GM23338 (cell line): ENCODE measurements around the gene CD300A. TPM values are rescaled to one million over a fixed set of nuclear protein-coding genes. Genes with fewer than 3 reads are reported as not detected.

ENCODE experiments used
- ATAC-seq: fragments of 200-7000 bp; cut with Tn5 transposase; 3 replicates; pipeline ENCODE4 v1.9.1; 2020
- DNase-seq: peaks from one replicate; pipeline ENCODE4 v3.0.0-alpha.2; 2015; ENCODE audit warnings: low spot score
- H2AFZ ChIP-seq: fragments of 200-600 bp; sonication (generic); 2 replicates; pipeline ENCODE4 v1.8.0; 2016; ENCODE audit warnings: antibody characterized with exemption, mild to moderate bottlenecking, moderate library complexity
- H3F3A ChIP-seq: fragments of 200-600 bp; sonication (generic); replicated peaks from 2 replicates; pipeline ENCODE4 v1.8.0; 2017; ENCODE audit warnings: antibody characterized with exemption, mixed run types, low read depth
- H3K27ac ChIP-seq: fragments of 200-600 bp; sonication (generic); 2 replicates; pipeline ENCODE4 v1.6.1; 2016; ENCODE audit warnings: low read depth
- H3K27me3 ChIP-seq: fragments of 200-600 bp; sonication (generic); 2 replicates; pipeline ENCODE4 v1.8.0; 2016; ENCODE audit warnings: mild to moderate bottlenecking, mixed run types, moderate library complexity; ENCODE audit not compliant: insufficient read depth
- H3K36me3 ChIP-seq: fragments of 200-600 bp; sonication (generic); 2 replicates; pipeline ENCODE4 v1.8.0; 2016; ENCODE audit warnings: mild to moderate bottlenecking; ENCODE audit not compliant: insufficient read depth
- H3K4me1 ChIP-seq: fragments of 200-600 bp; sonication (generic); 2 replicates; pipeline ENCODE4 v1.8.0; 2016; ENCODE audit warnings: mild to moderate bottlenecking, moderate library complexity; ENCODE audit not compliant: insufficient read depth
- H3K4me2 ChIP-seq: fragments of 200-600 bp; sonication (generic); 2 replicates; pipeline ENCODE4 v1.7.1; 2017; ENCODE audit warnings: mixed run types
- H3K4me3 ChIP-seq: fragments of 200-600 bp; sonication (generic); 2 replicates; pipeline ENCODE4 v1.6.1; 2016; ENCODE audit warnings: mixed run types
- H3K79me2 ChIP-seq: fragments of 200-600 bp; sonication (generic); replicated peaks from 2 replicates; pipeline ENCODE4 v1.8.0; 2017; ENCODE audit warnings: mild to moderate bottlenecking; ENCODE audit not compliant: insufficient read depth
- H3K9me2 ChIP-seq: fragments of 200-600 bp; sonication (generic); 2 replicates; pipeline ENCODE4 v1.8.0; 2017; ENCODE audit not compliant: insufficient read depth
- H4K20me1 ChIP-seq: fragments of 200-600 bp; sonication (generic); replicated peaks from 2 replicates; pipeline ENCODE4 v1.8.0; 2017; ENCODE audit warnings: mild to moderate bottlenecking; ENCODE audit not compliant: insufficient read depth
- H3K27ac Mint-ChIP-seq: 2 replicates; pipeline ENCODE4 v1.8.0; 2020; ENCODE audit warnings: inconsistent platforms, mild to moderate bottlenecking, moderate library complexity, mixed read lengths
- H3K27me3 Mint-ChIP-seq: 3 replicates; pipeline ENCODE4 v1.8.0; 2022; ENCODE audit warnings: low read depth, mild to moderate bottlenecking, moderate library complexity, mixed read lengths, inconsistent platforms; ENCODE audit not compliant: insufficient read depth, poor library complexity
- H3K36me3 Mint-ChIP-seq: 3 replicates; pipeline ENCODE4 v1.8.0; 2021; ENCODE audit warnings: low read depth, mild to moderate bottlenecking, inconsistent platforms, moderate library complexity, mixed read lengths
- H3K4me1 Mint-ChIP-seq: 3 replicates; pipeline ENCODE4 v1.8.0; 2020; ENCODE audit warnings: mild to moderate bottlenecking, inconsistent platforms, mixed read lengths
- H3K4me3 Mint-ChIP-seq: 3 replicates; pipeline ENCODE4 v1.8.0; 2021; ENCODE audit warnings: moderate library complexity, mild to moderate bottlenecking, inconsistent platforms, mixed read lengths
- H3K9me3 Mint-ChIP-seq: 3 replicates; pipeline ENCODE4 v1.8.0; 2020; ENCODE audit warnings: moderate library complexity, mild to moderate bottlenecking, inconsistent platforms, mixed read lengths
- CREB1 ChIP-seq: fragments of 250-450 bp; sonication (Bioruptor Pico); IDR thresholded peaks from 2 replicates; pipeline ENCODE4 v1.5.0; 2020; ENCODE audit warnings: low read depth, mild to moderate bottlenecking, moderate library complexity
- CTCF ChIP-seq, 2 experiments: fragments of 200-600 bp in 1 of 2; sonication (generic) in 1 of 2; conservative IDR thresholded peaks; 2 replicates each; pipeline versions ENCODE4 v1.5.1 to v1.6.1; 2016 to 2017; ENCODE audit warnings: antibody characterized with exemption in 2 of 2, low read depth in 2 of 2, mild to moderate bottlenecking in 2 of 2, moderate library complexity in 1 of 2
- EZH2 ChIP-seq: fragments of 200-600 bp; sonication (generic); IDR thresholded peaks from one replicate; pipeline ENCODE4 v1.8.0; 2017; ENCODE audit warnings: antibody characterized with exemption, mild to moderate bottlenecking, low read depth; ENCODE audit not compliant: unreplicated experiment
- EZH2phosphoT487 ChIP-seq: fragments of 200-600 bp; sonication (generic); IDR thresholded peaks from one replicate; pipeline ENCODE4 v1.8.1; 2018; ENCODE audit warnings: antibody characterized with exemption; ENCODE audit not compliant: unreplicated experiment
- JUNB ChIP-seq: IDR thresholded peaks from one replicate; pipeline ENCODE4 v1.6.1; 2016; ENCODE audit warnings: antibody characterized with exemption; ENCODE audit not compliant: unreplicated experiment
- NANOG ChIP-seq: IDR thresholded peaks from 2 replicates; pipeline ENCODE4 v1.6.1; 2016; ENCODE audit warnings: antibody characterized with exemption, borderline replicate concordance
- POLR2AphosphoS5 ChIP-seq: IDR thresholded peaks from 2 replicates; pipeline ENCODE4 v1.6.1; 2016; ENCODE audit warnings: antibody characterized with exemption, low read depth
- REST ChIP-seq: IDR thresholded peaks from one replicate; pipeline ENCODE4 v1.6.1; 2018; ENCODE audit warnings: antibody characterized with exemption; ENCODE audit not compliant: unreplicated experiment
- STAT1 ChIP-seq: IDR thresholded peaks from one replicate; pipeline ENCODE4 v1.6.1; 2016; ENCODE audit warnings: antibody characterized with exemption; ENCODE audit not compliant: unreplicated experiment
- ZNF114 ChIP-seq: fragments of 250-450 bp; sonication (Bioruptor Pico); IDR thresholded peaks from 2 replicates; pipeline ENCODE4 v1.5.0; 2020; ENCODE audit warnings: mild to moderate bottlenecking, moderate library complexity
- polyA plus RNA-seq: library from polyadenylated mRNA; unstranded; fragments of >200 nt; fragmentation: Nextera tagmentation; extraction: Ambion mirVana; gene quantifications from 2 replicates; pipeline ENCODE4 v1.2.1, GENCODE V29; 2016
- total RNA-seq: library from RNA; depleted of rRNA; stranded (reverse); fragments of >200 nt; shearing (Covaris generic); gene quantifications from 2 replicates; pipeline ENCODE4 v1.2.3, GENCODE V29; 2014
- TF ChIP-seq, protein P1 (sequence below): IDR thresholded peaks from 2 replicates; pipeline ENCODE4 v1.6.1; 2016; ENCODE audit warnings: antibody characterized with exemption

Gene CD300A
- total and polyA plus RNA-seq, 2 experiments from 2014 or later, result 0.37 to 0.45 TPM

GRCh38 chr17:74464730-74465377, 1.6 kb upstream of the CD300A start:
- no peaks in the 10 kb centered on the region for H3K36me3 Mint-ChIP-seq
- H3K4me3 ChIP-seq, result no peak overlapping the region
- peaks cover 11% of the 10 kb centered on the region; the same call in 1 of the 2 replicates for H3F3A ChIP-seq
- H3K27me3 ChIP-seq, result peaks cover 39% of the 10 kb centered on the region
- H3K79me2 ChIP-seq, result no peaks in the 10 kb centered on the region
- H3K36me3 ChIP-seq, result no peaks in the 10 kb centered on the region
- no peaks in the 10 kb centered on the region for H3K9me2 ChIP-seq
- H3K9me3 Mint-ChIP-seq, result no peaks in the 10 kb centered on the region
- no peaks in the 10 kb centered on the region for H4K20me1 ChIP-seq
- no peak overlapping the region for H3K4me2 ChIP-seq
- no peak for DNase-seq
- no peak overlapping the region for H2AFZ ChIP-seq
- H3K27me3 Mint-ChIP-seq, result peaks cover 16% of the 10 kb centered on the region
- no peak overlapping the region for H3K27ac ChIP-seq
- peaks cover 5% of the 10 kb centered on the region; the same call in 2 of the 3 replicates for H3K4me1 Mint-ChIP-seq
- peaks cover 7% of the 10 kb centered on the region; the same call in 1 of the 2 replicates for H3K4me1 ChIP-seq
- H3K4me3 Mint-ChIP-seq, result no peak overlapping the region
- TF ChIP-seq, protein P1, sequence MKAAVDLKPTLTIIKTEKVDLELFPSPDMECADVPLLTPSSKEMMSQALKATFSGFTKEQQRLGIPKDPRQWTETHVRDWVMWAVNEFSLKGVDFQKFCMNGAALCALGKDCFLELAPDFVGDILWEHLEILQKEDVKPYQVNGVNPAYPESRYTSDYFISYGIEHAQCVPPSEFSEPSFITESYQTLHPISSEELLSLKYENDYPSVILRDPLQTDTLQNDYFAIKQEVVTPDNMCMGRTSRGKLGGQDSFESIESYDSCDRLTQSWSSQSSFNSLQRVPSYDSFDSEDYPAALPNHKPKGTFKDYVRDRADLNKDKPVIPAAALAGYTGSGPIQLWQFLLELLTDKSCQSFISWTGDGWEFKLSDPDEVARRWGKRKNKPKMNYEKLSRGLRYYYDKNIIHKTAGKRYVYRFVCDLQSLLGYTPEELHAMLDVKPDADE, result no peak
- TF ChIP-seq ZNF114 (CRISPR knock-in tag) (no peak), CTCF (conservative IDR thresholded peaks at IDR 0.05; ENCODE audit: low read depth in 2 of 2) (no peak), STAT1 (no peak), JUNB (no peak), EZH2 (no peak), EZH2phosphoT487 (no peak), POLR2AphosphoS5 (no peak), CREB1 (CRISPR knock-in tag) (no peak), REST (no peak), NANOG (no peak)
- H3K27ac Mint-ChIP-seq, result no peak overlapping the region
- ATAC-seq, result no peak
